NCI-H748 treated with DMSO at 0.1 percent for 48 hours (cell line): ENCODE measurements around the gene LRGUK.
"Not testable (repeated sequence)": the region's sequence is repeated elsewhere in the genome, so short reads cannot be mapped to it uniquely, and the experiment has no call there.

Experiments used
- DNase-seq: peaks from one replicate; lab custom pipeline; 2025; lab: John Stamatoyannopoulos, UW

The LRGUK gene

DNA sequence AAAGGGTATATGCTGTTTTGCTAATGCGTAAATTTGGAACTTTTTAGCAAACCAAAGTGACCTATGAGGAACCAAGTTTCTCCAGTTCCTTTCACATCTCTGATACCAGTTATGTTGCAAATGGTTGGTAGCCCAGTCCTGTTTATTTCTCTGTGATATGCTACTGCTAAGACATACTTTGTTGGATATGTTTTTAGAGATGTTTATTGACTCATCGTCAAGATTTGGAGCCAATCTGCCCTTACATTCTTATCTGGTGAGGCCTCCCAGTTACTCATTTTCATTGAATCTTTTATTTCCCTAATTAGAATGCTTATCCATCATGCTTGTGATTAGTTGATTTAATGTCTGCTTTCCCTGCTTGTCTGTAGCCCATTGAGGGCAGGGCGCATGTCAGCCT, 58.9 kb downstream of the LRGUK start:
- no peak for DNase-seq

DNA sequence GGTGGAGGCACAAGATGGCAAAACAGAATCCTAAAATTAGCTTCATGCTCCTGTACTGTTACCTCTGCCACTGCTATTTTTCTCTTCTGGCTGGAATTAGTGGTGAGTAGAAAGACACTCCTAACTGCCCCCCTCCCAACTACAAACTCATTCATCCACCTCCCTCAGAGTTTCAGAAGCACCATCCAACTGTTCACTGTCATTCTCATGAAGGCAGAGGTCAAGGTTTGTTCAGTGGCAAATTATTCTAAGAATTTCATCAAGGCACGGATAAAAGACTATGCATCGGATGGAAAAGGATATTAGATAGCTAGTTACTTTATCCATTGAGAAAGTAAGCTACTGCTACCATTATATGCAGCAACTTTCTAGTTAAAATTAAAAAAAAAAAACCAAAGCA, 59.7 kb downstream of the LRGUK start:
- no peak for DNase-seq

DNA sequence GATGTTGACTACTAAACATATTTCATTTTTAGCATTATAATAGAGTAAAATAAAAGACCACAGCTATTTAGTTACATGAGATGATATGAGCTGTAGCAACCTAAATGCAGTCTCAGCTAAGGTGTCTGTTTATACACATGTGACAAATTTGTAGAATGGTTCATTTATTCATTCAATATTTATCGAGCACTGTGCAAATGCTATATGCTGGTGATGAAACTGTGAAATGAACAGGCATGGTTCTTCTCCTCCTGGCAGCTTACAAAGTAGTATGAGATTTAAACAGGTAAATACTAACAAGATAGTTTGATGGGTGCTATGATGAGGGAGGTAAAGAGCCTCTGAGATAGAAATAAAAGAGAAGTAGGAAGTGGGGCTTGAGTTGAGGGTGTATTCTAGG, 60.8 kb downstream of the LRGUK start:
- no peak for DNase-seq

DNA sequence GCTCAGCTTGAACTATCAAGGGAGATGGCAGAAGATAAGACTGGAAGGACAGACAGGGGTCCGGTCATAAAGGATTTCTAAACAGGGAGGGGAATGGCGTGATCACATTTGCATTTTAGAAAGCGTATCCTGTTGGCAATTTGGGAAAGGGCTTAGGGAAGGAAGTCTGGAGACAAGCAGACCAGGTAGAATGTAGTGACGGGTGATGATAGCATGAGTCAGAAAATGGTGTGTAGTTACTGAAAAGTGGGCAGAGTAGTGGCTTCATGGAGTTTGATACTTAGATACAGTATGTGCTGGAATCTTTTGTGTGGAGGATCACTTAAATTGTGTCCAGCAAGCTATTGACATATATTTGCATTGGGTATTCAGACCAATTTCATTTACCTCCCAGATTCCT, 61.2 kb downstream of the LRGUK start:
- no peak for DNase-seq

DNA sequence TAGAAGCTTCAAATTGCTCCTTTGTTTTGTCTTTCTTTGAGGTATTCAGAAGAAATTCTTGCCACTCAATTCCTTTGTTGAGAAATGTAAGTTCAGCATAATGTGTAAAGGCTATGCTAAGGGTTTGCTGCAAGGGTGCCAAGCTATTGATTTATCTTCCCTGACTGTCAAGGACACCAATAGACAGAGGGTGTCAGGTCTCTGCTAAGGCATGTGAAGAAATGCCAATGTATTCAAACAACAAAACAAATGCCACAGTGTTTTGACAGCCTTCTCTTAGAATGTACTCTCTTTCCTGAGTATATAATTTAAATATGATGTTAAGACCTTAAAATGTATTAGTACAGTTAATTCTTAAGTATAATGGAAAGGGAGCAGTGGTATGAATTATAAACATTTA, 62.4 kb downstream of the LRGUK start:
- no peak for DNase-seq

DNA sequence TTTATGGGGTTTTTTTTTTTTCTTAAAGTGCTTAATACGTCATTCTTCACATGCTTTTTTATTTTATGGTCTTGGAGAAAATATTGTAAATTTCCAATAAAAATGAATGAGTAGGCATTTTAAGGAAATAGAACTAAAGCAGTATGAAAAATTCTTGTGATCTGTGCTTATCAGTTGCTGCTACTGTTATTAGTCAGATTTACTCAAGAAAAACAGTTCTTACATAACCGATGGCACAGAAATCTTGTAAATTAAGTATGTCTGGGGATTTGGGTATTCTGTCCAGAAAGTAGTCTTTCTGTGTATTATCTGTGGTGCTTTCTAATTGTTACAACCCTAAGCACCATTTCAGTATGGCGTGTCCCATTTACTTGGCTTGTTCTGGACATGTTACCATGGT, 64.7 kb downstream of the LRGUK start:
- DNase-seq = no peak

DNA sequence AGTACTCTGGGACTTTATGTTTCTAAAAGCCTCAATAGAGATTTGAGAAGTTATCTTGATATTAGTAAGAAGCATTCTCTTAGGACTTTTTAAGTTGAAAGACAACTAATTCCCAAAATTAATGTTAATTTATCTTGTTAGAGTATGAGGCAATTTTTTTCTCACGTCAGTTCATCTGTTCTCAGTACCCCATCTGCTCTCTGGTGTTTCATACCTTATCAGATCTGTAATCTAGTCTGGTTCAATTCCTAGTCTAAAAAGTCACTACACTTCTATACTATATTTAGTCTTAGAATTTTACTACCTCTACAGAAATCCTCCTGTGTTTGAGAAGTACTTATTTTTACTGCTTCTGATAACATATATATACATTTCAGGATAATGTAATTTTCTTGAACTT, 66.1 kb downstream of the LRGUK start:
- DNase-seq = no peak

DNA sequence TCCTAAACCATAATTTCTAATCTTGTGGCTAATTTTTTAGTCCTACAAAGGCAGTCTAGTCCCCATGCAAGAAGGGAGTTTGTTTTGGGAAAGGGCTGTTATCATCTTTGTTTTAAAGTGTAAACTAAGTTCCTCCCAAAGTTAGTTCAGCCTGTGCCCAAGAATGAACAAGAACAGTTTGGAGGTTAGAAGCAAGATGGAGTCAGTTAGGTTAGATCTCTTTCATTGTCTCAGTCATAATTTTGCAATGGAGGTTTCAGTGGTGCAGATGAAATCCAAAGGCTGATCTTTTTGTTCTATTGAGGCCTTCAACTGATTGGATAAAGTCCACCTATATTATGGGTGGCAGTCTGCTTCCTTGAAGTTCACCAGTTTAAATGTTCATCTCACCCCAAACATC, 68.1 kb downstream of the LRGUK start:
- DNase-seq = no peak

DNA sequence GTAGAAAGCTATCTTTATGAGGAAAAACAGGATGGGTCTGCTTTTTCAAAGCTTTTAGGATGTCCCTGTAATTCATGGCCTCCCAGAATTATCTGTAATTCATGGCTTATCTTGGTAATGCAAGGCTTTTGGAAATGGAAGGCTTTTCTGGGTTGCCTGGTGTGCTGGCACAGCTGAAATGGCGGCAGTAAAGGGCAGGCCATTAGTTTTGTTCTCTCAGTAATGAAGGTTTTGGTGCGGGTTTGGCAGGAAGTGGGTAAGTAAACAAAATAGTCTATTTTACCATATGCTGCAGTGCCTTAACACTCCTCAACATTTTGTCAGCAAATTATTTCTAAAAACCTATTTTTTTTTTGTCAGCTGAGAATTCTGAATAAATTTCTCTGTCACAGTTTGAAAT, 69.3 kb downstream of the LRGUK start:
- DNase-seq = no peak

DNA sequence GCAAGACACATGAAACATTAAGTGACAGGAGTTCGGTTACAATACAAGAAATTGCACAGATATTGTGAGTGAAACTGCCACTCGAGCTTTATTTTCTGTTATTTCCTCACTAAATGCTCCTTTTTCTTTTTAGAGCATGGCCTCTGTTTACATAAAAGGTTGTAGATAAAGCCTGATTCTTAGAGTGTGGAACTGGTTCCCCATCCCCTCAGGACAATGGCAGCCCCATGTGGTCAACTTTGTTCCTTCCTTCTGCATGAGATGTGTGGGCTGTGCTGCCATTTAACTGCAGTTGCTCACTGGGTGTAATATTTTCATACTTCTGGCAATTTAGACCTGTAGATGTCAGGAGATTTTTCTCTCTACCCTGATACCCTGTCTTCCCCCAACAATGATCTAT, 70.2 kb downstream of the LRGUK start:
- DNase-seq = no peak

DNA sequence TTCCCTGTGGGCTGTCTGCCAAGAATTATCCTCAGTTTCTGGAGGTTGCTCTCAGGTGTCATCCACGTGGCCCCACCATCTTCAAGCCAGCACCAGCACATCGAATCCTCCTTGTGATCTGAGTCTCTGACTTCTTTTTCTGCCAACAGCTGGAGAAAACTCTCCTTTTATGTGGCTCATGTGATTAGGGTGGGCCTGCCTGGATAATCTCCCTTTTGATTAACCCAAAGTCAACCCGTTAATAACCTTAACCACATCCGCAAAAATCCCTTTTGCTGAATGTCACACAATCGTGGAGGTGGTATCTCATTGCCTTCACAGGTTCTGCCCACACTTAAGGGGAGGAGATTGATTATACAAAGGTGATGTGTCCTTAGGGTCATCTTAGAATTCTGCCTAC, 73.8 kb downstream of the LRGUK start:
- no peak for DNase-seq

DNA sequence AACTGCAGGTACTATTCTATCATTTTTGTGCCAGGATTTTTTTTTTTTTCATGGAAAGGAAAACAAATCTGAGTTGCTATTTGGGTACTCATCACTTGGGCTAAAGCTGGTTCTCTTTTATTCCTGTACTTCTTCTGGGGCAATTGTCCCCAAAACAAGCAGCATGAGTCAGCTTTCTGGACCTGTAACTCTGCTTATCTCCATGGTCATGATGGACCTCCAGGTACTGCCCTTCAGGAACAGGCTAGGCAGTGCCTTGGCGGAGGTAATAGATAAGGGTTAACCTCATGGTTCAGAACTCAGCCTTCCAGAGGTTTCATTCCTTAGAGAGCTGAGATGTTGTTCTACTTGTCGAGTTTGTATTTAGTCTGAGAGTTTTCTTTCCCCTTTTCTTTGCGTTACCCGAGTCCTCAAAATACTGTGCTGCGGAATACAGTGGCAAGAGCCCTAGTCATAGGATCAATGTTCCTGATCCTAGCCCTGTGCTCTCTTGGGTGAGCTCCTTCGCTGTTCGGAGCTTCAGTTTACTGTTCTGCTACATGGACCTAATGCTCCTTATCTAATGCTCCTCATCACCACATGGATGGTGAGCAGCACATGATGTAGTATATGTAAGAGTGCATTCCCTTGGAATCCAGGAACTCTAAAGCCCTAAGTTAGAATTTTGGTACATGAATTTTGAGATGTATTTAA, 74.6 kb downstream of the LRGUK start:
- no peak for DNase-seq

DNA sequence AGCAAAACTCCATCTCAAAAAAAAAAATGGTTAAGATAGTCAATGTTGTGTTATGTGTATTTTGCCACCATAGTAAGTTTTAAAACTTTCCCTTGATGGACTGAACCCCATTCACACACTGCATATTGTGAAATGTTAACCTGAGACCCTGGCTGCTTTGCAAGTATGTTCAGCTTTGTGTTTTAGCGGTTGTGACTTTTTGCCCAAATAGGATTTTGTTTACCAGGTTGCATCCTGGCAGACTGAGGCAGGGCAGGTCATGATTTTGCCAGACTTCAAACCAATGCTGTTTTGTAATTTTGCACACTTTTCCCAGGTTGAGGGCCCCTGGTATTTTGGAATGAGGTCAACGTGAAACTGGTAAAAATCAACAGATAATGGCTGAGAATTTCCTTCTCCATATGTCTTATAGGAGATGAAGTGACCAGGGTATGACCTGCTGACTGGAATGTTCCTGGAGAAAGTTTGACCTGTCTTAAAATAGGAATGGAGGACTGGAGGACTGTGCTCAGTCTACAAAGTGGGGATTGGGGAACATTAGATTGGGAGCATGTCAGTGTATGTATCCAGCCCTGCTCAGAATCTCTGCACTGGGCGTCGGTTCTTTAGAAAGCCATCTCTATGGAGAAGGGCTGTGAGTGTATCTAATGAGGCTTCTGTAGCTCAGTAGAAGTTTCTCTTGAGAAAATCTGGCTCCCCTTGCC, 76.2 kb downstream of the LRGUK start:
- DNase-seq = no peak

DNA sequence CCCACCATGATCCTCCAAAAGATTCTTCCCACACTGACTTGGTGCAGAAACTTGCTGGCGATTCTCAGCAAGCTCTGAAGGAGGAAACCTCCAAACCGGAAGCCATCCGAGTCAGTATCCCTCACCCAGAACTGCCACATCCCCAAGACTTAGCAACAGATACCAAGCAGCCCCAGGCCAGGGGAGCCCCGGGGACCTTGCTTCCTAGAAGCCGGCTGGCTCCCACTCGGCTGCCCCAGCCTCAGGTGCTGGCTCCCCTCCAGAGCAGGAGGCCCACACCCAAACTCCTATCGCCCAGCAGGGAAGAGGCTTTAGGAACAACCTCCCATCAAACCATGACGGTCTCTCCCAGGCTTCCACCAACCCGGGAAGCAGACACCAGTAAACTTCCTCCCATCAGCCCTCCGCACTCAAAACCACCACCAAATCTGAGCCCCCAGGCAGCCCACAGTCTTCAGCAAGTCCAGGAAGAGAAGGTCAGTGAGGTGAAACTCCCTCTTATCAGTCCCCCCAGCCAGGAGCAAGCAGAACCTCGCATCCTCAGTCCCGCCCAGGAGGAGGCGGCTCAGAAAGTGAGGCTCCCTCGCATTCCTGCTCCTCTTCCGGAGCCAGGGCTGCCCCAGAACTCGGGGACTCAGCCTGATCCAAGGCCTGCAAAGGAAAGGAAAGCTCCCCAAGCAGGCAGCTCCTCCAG, 82.3 kb downstream of the LRGUK start:
- DNase-seq = no peak

DNA sequence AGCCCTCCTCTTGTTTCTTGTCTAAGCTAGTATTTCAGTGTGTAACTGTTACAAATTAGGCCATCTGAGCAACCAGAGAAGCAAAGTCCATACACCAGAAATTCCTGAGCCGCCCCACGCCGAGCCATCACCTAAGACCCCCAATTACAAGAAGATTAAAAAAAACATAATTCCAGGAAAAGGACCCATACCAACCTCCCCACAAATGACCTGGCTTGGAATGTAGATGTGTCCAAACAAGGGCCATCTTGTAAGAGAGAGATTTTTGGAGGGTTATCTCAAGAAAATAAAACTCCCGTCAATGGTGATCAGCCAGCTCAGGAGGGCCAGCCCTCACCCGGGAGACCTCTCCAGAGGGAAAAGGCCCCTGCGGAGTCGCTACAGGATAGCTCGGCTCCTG, 83.1 kb downstream of the LRGUK start:
- no peak for DNase-seq

DNA sequence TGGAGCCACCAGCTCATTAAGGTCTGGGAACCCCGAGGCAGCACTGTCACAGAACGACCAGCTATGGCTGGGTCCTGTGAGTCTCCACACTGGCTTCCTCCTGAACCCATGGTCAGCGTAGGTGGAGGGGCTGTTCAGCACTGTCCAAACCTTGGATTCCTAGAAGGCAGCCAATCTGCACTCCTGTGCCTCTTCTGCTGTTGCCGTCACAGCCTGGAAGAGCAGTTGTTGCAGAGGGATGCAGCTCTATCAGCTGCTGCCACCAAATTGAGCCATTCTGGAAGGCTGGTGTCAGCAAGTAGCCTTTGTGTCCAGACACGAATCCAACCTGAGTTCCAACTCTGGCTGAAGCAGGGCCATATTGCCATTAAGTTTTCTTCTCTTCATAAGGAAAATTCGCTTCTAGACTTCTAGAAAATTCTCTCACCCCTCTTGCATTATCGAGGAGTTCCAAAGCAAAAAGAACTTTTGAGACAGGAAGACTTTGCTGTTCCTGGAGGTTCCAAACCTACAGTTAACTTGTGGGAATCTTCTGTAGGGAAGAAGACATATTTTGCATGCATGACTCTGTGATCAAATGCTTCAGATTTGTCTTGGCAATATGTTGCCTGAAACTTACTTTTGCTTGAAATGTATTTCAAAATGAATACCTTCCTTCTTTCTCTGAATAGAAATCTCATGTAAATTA, 84.0 kb downstream of the LRGUK start:
- DNase-seq = no peak

DNA sequence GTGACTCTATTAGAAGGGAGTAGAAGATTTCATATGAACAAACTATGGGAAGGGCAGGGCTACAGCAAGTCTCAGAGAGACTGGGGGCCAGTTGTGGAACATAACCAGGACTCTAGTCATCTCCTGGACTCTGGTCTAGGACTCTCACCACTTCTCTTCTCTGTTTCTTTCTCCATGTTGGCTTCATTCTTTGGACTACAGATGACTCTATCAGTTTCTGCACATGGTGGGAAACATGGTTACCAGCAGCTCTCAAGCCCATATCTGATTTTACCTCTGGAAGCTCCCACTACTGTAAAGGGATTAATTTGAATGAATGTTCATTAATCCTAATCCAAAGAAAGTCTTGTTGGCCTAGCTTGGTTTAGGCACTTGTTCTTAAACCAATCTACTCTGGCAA, 84.7 kb downstream of the LRGUK start:
- no peak for DNase-seq

DNA sequence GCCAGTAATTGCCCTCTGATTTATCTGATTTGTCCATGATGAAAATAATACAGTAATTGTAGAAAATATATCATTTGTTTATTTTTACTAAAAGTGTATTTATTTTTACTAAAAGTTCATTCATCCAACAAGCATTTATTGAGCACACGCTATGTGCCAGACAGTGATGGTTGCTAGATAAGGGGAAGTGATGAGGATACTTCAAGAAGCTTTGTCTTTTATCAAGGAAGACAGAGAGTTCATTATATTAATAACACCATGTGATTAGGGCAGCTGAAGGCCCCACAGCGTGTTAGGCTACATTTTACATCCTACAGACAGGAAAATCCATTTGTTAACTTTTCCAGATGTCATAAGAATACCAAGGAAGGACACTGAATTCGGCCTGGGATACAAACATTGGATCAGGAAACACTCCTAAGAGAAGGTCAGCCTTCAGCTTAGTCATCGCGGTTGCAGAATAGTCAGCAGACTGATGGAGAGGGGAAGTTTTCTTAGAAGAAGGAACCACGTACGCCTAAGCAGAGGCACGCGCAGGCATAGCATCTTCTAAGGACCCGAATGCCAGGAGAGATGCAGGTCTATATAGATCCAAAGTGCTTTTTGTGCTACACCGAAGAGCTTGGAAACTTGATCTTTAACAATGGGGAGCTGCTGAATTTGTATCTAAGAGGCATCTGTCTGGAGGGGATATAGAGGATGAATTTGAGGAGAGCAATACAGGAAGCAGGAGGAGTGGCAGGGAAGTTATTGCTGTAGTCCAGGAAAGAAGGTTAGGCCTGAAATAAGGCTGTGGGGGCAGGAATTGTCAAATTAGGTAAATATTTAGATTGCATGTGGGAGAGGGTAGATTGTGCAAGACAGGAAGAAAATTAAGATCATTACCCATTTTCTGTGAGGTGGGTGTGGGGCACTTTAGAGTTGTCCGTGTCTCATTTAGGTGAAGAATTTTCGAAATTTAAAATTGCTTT, 85.7 kb downstream of the LRGUK start:
- no peak for DNase-seq

DNA sequence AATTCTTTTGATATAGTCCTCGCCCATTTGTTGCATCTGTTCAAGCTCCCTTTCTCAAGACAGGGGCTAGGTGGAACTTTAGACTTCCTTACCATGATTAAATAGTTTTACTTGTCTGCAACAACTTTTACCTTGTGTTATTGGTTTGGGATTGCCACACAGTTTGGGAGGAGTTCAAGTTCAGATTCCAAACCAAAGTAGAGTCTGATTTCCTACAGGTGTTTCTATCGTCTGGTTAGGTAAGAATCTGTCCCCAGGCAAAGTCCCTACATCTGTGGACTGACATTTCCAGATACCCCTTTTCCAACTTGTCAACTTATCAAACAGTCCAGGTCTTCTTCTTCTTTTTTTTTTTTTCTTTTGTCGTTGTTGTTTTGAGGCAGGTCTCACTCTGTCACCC, 93.1 kb downstream of the LRGUK start:
- no peak for DNase-seq

DNA sequence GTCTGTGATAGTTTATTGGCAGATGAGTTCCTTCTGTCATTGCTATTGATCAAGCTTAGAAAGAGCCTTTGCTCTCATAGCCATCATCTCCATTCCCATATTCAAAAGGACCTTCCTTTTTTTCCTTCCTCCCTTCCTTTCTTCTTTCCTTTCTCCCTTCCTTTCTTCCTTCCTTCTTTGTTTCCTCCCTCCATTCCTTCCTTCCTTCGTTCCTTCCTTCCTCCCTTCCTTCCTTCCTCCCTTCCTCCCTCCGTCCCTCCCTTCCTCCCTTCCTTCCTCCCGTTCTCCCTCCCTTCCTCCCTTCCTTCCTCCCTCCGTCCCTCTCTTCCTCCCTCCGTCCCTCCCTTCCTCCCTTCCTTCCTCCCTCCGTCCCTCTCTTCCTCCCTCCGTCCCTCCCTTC, 104.2 kb downstream of the LRGUK start:
- DNase-seq = not testable (repeated sequence)

DNA sequence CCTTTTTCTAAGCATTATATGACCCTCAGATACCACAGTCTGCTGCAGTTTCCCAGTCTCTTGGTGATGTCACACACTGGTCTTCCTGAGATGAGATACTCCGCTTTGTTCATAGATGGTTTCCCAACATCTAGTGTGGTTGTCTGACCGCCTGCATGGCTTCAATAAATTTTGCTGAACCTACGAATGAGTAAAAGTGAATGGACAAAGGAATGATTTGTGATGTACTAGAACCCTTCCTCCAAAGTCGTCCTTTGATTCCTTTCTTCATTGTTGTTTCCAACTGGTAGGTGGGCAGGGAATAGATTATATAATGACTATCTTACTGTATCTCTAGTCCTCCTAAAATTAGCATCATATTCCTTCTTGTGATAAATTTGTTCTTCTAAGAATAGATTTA, 107.1 kb downstream of the LRGUK start:
- DNase-seq = no peak

DNA sequence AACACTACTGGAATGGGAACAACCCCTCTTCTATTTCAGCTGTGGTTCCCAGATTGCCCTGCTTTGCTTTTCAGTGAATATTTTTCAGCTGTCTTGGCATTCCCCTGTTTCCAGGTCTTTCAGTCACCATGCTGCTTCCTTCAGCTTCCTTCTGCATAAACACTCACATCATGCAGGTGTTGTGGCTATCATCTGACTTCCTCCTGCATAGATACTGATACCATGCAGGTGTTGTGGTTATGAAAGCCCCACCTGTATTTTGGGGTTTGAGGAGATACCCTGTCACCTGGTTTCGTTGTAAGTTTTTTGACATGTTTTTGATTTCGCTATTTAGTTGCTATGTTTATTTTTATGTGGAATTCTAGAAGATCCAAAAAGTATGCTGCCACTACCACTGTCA, 118.1 kb downstream of the LRGUK start:
- DNase-seq = no peak
